Breast epithelium (tissue), 3 donors: ENCODE data around the gene GYPA.

Source experiments
- CTCF ChIP-seq, 3 donors: fragments of 450-650 bp; IDR thresholded peaks; one replicate each; pipeline ENCODE4 v1.5.1; 2016 to 2017; ENCODE audit warnings: antibody characterized with exemption in 3 of 3, mild to moderate bottlenecking in 3 of 3, moderate library complexity in 3 of 3
- POLR2A ChIP-seq: fragments of 450-650 bp; IDR thresholded peaks from one replicate; pipeline ENCODE4 v1.6.1; 2016; ENCODE audit warnings: antibody characterized with exemption, mild to moderate bottlenecking, moderate library complexity
- POLR2AphosphoS5 ChIP-seq, 3 donors: sonication (generic); formaldehyde crosslinking; IDR thresholded peaks; one replicate each; pipeline ENCODE4 v1.6.1; 2017; ENCODE audit warnings: antibody characterized with exemption in 3 of 3

DNA sequence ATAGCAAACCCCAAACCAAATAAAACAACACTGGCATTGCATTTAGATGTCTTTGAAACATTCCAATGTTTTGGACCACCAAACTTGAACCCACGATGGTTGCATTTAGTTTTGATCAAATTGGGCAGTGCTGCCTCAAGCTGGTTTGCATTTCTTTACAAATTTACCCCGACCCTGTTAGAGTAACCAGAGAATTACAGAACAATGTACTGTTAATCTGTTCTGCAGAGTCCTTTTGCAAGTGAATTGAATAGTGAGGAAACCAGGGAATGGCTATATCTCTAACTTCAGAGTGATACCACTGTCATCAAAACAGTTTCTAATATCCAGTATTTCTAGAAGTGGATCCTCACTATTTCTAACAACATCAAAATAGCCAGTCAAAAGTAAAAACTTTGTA lies 49.5 kb upstream of the GYPA start:
- TF ChIP-seq POLR2A, result no peak
- no peak for TF ChIP-seq CTCF (IDR thresholded peaks at IDR 0.05)
- no peak for TF ChIP-seq POLR2AphosphoS5 (IDR thresholded peaks at IDR 0.05)
